Pancreas (tissue), 10 donors: ENCODE measurements around the gene TOP3A. TPM values are rescaled to one million over a fixed set of nuclear protein-coding genes. Genes with fewer than 3 reads are reported as not detected.

Source experiments
- ATAC-seq, 4 donors: fragments of 200-7000 bp; cut with Tn5 transposase; one replicate each; pipeline versions ENCODE4 v1.8.0 to v1.9.1; 2020; ENCODE audit warnings: mild to moderate bottlenecking in 4 of 4, moderate library complexity in 4 of 4
- DNase-seq, 6 donors: peaks; one replicate each; pipeline ENCODE4 v3.0.0-alpha.2; 2020
- FAIRE-seq: peaks from 2 replicates; lab custom pipeline; 2012; peaks lifted over from hg19 to GRCh38; lab: Jason Lieb, UNC
- H3K27ac ChIP-seq, 4 donors: fragments of 200-600 bp; sonication (generic); 1 replicate in 3 of 4; 2 replicates in 1 of 4; pipeline versions ENCODE4 v1.5.0 to v1.8.0; 2020
- H3K27me3 ChIP-seq, 4 donors: fragments of 200-600 bp; one replicate each; pipeline ENCODE4 v1.8.0; 2021
- H3K36me3 ChIP-seq, 3 donors: fragments of 200-600 bp; sonication (generic) in 1 of 3; one replicate each; pipeline versions ENCODE4 v1.5.0 to v1.8.0; 2020 to 2021
- H3K4me1 ChIP-seq, 3 donors: fragments of 200-600 bp; one replicate each; pipeline ENCODE4 v1.8.0; 2021
- H3K4me3 ChIP-seq, 4 donors: fragments of 200-600 bp; sonication (generic) in 2 of 4; one replicate each; pipeline versions ENCODE4 v1.5.0 to v1.8.0; 2020 to 2021
- H3K9me3 ChIP-seq, 4 donors: fragments of 200-600 bp; one replicate each; pipeline ENCODE4 v1.8.0; 2021
- CTCF ChIP-seq, 4 donors: fragments of 200-600 bp; sonication (generic) in 3 of 4; IDR thresholded peaks; one replicate each; pipeline versions ENCODE4 v1.5.0 to v1.8.0; 2021; ENCODE audit warnings: antibody characterized with exemption in 4 of 4
- WGBS, 2 donors: extraction: QIAGEN DNeasy Blood & Tissue Kit; methylation state at CpG; one replicate each; pipeline ENCODE4 v1.1.7; 2013; 5-methylcytosine and 5-hydroxymethylcytosine counted together
- intact Hi-C, 3 donors: fragments of 100-400 bp; cut with DNase I; formaldehyde crosslinking; loops; one replicate each; pipeline versions ENCODE4 v1.11.1 to v1.14.2; 2022
- polyA plus RNA-seq, 2 donors: library from polyadenylated mRNA; stranded (reverse); fragments of 200-250 nt; gene quantifications; one replicate each; pipeline ENCODE4 v1.2.3, GENCODE V29; 2013
- total RNA-seq, 6 donors: library from RNA; stranded (reverse); fragmentation: NEBNext Ultra II Directional in 4 of 6; extraction: Animal tissue kit (Norgen Biotek cat#: 25700) in 4 of 6; gene quantifications; one replicate each; pipeline versions ENCODE4 v1.2.1 to v1.2.4, GENCODE V29; 2021 to 2023
- donor health status: healthy with polysubstance abuse.
- donor health status: DM: no; HTN: no; CAD: no; lungs with moderate emphysema.
- donor health status: DM: no; HTN: no; CAD: no.
- donor health status: control.
- donor health status: control.
- donor health status: Bipolar disorder and iron deficiency.
- donor health status: DM: yes; HTN: yes; CAD: no.
- donor health status: DM: no; HTN: no; CAD: no.
- donor health status: DM: no; HTN: no; CAD: no.
- donor health status: DM: yes; HTN: yes; CAD: no.

Gene TOP3A
- total RNA-seq (10 to 100 TPM in 4 of 6 donors, 1 to 10 TPM in 2; 9.4 to 16.5 (median 11.0) TPM), polyA plus RNA-seq (10 to 100 TPM; 16.6 to 18.7 TPM)

GRCh38 chr17:18314731-18315561 is at the start of gene TOP3A, which contains the start of gene SMCR8:
Gene TOP3A, minus strand, starts transcription at chr17:18314994. Its CDS starts 216 bp downstream, at chr17:18314778.
Gene SMCR8, plus strand, starts transcription at chr17:18315293. Its CDS starts 497 bp downstream, at chr17:18315790.
- WGBS, 2 donors, result 0% methylated on average over 70 to 78 of the region's 78 CpGs
- DNase-seq, result peak; percentile 94 to 98 (median 97)
- Histone ChIP-seq H3K36me3 (no peaks in the 10 kb centered on the region), H3K4me3 (peak within 1 kb of the TSS; percentile 80 to 88 (median 82)), H3K27me3 (no peaks in the 10 kb centered on the region), H3K4me1 (peaks cover 34 to 51% (median 40%) of the 10 kb centered on the region in 3 donors), H3K27ac (peak within 1 kb of the TSS; percentile 66 to 86 (median 84)), H3K9me3 (no peaks in the 10 kb centered on the region)
- TF ChIP-seq CTCF (IDR thresholded peaks at IDR 0.05), result no peak
- ATAC-seq, result peak; percentile 95 to 98 (median 96)
- intact Hi-C loops, result no loop called here
- peak; percentile 81 for FAIRE-seq

- no peaks in the 10 kb centered on the region for H3K9me3 ChIP-seq
- DNase-seq (no peak), ATAC-seq (no peak), FAIRE-seq (no peak)
- TF ChIP-seq CTCF (IDR thresholded peaks at IDR 0.05), result no peak
- WGBS, 2 donors, result 67 to 78% methylated on average over 6 of the region's 6 CpGs
- no peak overlapping the region for H3K27ac ChIP-seq
- peaks cover 0 to 7% (median 0%) of the 10 kb centered on the region in 3 donors for H3K4me1 ChIP-seq
- no peaks in the 10 kb centered on the region for H3K27me3 ChIP-seq
- H3K4me3 ChIP-seq, result no peak overlapping the region
- no peaks in the 10 kb centered on the region for H3K36me3 ChIP-seq
- intact Hi-C loops, result no loop called here
These were observed 49.4 kb upstream of the TOP3A start for GRCh38 chr17:18364166-18364565.

GRCh38 chr17:18363101-18364049 is 48.6 kb upstream of the TOP3A start, which contains the start of gene SHMT1:
Gene SHMT1, minus strand, starts transcription at chr17:18363550. Its CDS starts 7,569 bp downstream, at chr17:18355981.
- Histone ChIP-seq H3K4me1 (peaks cover 0 to 7% (median 0%) of the 10 kb centered on the region in 3 donors), H3K36me3 (no peaks in the 10 kb centered on the region), H3K27ac (peak within 1 kb of the TSS; percentile 26 to 70 (median 48)), H3K27me3 (no peaks in the 10 kb centered on the region), H3K9me3 (no peaks in the 10 kb centered on the region), H3K4me3 (peak within 1 kb of the TSS; percentile 75 to 90 (median 85))
- DNase-seq (peak; percentile 93 to 98 (median 96)), FAIRE-seq (no peak), ATAC-seq (peak; percentile 99 to 100 (median 100))
- TF ChIP-seq CTCF (IDR thresholded peaks at IDR 0.05), result no peak
- intact Hi-C loops, result no loop called here
- WGBS, 2 donors, result 1% methylated on average over 74 to 76 of the region's 76 CpGs

GRCh38 chr17:18362698-18363100 is 47.9 kb upstream of the TOP3A start:
- FAIRE-seq (no peak), DNase-seq (peak in 5 of 6 donors; percentile 57 to 75 (median 65)), ATAC-seq (peak; percentile 25 to 51 (median 36))
- Histone ChIP-seq H3K4me3 (peak overlapping the region; percentile 75 to 90 (median 85)), H3K9me3 (no peaks in the 10 kb centered on the region), H3K27me3 (no peaks in the 10 kb centered on the region), H3K27ac (peak overlapping the region; percentile 26 to 70 (median 48)), H3K4me1 (peaks cover 0 to 7% (median 0%) of the 10 kb centered on the region in 3 donors), H3K36me3 (no peaks in the 10 kb centered on the region)
- intact Hi-C loops, result no loop called here
- TF ChIP-seq CTCF (IDR thresholded peaks at IDR 0.05), result no peak
- 4 to 8% methylated on average over 14 of the region's 14 CpGs for WGBS, 2 donors
